Activated T-helper 1 cell treated with anti-CD3 and anti-CD28 coated beads, Interleukin-12 subunit alpha, Interleukin-12 subunit beta, Interleukin-2, Interleukin-4 antibody, amounts not matched to agents 30 ng/mL and 10 ng/mL and 1 ng/mL, durations not matched to agents 14 hours and 24 hours and 36 hours (primary cell): ENCODE data around the gene POLG2. TPM values are rescaled to one million over a fixed set of nuclear protein-coding genes. Genes with fewer than 3 reads are reported as not detected.

Experiments used
- DNase-seq: peaks from one replicate; pipeline ENCODE4 v3.0.0; 2021; ENCODE audit warnings: low spot score
- H3K27ac Mint-ChIP-seq: one replicate; pipeline ENCODE4 v1.8.0; 2021; ENCODE audit warnings: mild to moderate bottlenecking, mixed read lengths
- H3K27me3 Mint-ChIP-seq: one replicate; pipeline ENCODE4 v1.8.0; 2022; ENCODE audit warnings: mild to moderate bottlenecking, moderate library complexity, mixed read lengths; ENCODE audit not compliant: insufficient read depth
- H3K36me3 Mint-ChIP-seq: one replicate; pipeline ENCODE4 v1.8.0; 2021; ENCODE audit warnings: low read depth, mixed read lengths
- H3K4me1 Mint-ChIP-seq: one replicate; pipeline ENCODE4 v1.8.0; 2021; ENCODE audit warnings: low read depth, mixed read lengths
- H3K4me3 Mint-ChIP-seq: one replicate; pipeline ENCODE4 v1.8.0; 2021; ENCODE audit warnings: mild to moderate bottlenecking, moderate library complexity, mixed read lengths
- H3K9me3 Mint-ChIP-seq: one replicate; pipeline ENCODE4 v1.8.0; 2021; ENCODE audit warnings: mixed read lengths
- intact Hi-C: fragments of 100-400 bp; cut with micrococcal nuclease; formaldehyde crosslinking; loops from one replicate; pipeline ENCODE4 v1.15.1; 2024
- total RNA-seq: library from RNA; stranded (reverse); gene quantifications from 2 replicates; pipeline ENCODE4 v1.2.3, GENCODE V29; 2022

POLG2 gene
- total RNA-seq, 1 donor from 2014 or later, result 33.3 TPM

DNA sequence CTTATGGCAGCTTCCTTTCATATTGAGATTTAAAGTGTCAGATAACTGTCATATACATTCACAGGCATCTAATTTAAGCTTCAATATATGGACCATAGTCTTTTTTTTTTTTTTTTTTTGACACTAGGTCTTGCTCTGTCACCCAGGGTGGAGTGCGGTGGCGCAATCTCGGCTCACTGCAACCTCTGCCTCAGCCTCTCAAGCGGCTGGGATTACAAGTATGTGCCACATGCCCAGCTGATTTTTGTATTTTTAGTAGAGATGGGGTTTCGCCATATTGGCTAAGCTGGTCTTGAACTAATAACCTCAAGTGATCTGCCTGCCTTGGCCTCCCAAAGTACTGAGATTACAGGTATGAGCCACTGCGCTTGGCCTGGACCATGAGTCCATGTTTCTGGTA is 23.5 kb upstream of the POLG2 start:
- intact Hi-C loops, result no loop called here
- Mint-ChIP-seq H3K4me1 (no peaks in the 10 kb centered on the region), H3K9me3 (no peaks in the 10 kb centered on the region), H3K4me3 (no peak overlapping the region), H3K36me3 (peaks cover 22% of the 10 kb centered on the region), H3K27ac (no peak overlapping the region), H3K27me3 (no peaks in the 10 kb centered on the region)
- no peak for DNase-seq

DNA sequence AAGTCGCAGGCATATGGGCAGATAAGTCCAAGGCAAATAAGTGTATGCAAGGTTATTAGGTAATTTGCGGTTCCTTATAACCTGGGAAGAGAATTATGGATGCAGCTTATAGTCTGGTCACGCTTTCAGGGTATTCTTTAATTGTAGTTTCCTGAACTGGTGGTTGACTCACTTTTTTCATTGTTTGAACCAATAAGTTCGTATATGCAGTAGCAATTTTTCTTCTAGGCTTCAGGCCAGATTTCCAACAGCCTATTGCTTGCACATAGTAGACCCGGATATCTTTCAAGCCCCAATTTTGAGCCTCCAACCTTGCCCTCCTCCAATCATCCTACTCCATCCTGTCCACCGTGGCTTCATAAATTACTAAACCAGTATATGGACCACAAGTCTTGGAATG is 22.7 kb upstream of the POLG2 start:
- Mint-ChIP-seq H3K4me1 (no peaks in the 10 kb centered on the region), H3K9me3 (no peaks in the 10 kb centered on the region), H3K27me3 (no peaks in the 10 kb centered on the region), H3K36me3 (peaks cover 25% of the 10 kb centered on the region), H3K27ac (no peak overlapping the region), H3K4me3 (no peak overlapping the region)
- intact Hi-C loops, result no loop called here
- DNase-seq, result no peak

DNA sequence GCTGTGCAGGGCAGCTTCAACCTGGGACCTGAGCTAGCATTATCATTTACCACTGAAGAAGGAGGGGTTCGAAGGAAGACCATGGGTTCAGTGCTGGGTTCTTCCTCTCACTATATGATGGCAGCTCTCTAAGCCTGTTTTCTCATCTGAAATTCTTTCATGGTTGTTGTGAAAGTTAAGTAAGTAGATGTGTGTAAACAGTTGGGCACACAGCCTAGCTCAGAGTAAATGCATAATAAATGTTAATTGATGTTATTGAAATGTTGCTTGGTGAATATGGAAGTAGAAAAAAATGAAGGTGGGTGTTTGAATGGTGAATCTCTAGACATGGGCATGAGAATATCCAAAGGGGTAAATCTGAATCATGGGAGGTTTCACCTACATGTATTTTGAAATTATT is 19.0 kb upstream of the POLG2 start:
- H3K4me1 Mint-ChIP-seq, result no peaks in the 10 kb centered on the region
- peaks cover 30% of the 10 kb centered on the region for H3K36me3 Mint-ChIP-seq
- no peaks in the 10 kb centered on the region for H3K27me3 Mint-ChIP-seq
- no peak overlapping the region for H3K4me3 Mint-ChIP-seq
- H3K27ac Mint-ChIP-seq, result no peak overlapping the region
- H3K9me3 Mint-ChIP-seq, result no peaks in the 10 kb centered on the region
- no peak for DNase-seq
- intact Hi-C loops, result no loop called here

DNA sequence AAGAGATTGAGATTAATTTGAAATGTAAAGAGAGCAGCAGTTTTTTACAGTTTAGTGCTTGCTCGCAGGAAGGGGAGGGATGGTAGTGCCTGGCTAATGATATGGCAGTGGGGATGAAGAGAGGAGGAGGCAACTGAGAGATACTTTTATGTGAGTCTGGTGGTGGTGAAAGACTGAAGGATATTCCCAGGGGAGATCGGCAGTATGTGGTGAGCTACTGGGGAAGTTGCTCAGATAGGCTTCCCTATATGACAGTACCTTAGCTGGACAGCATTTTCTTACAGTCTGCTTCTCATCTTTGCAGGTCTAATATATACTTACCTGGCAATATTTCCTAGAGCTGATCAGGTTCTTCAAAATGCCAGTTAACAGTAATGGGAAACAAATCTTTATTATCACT is 18.6 kb upstream of the POLG2 start:
- peaks cover 33% of the 10 kb centered on the region for H3K36me3 Mint-ChIP-seq

DNA sequence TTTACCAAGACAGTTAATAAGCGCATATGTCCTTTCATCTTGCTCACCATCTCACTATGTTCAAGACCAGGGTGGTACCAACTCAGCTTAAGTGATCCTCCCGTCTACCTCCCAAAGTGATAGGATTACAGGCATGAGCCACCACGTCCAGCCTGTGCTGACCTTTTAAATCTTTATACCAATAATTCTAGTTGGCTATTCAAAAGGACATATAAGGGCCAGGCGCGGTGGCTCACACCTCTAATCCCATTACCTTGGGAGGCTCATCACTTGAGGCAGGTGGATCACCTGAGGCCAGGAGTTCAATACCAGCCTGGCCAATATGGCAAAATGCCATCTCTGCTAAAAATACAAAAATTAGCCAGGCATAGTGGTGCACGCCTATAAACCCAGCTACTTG is 12.3 kb upstream of the POLG2 start:
- Mint-ChIP-seq H3K27ac (no peak overlapping the region), H3K4me3 (peak overlapping the region; percentile 53), H3K4me1 (peaks cover 26% of the 10 kb centered on the region), H3K36me3 (peaks cover 46% of the 10 kb centered on the region), H3K9me3 (no peaks in the 10 kb centered on the region), H3K27me3 (no peaks in the 10 kb centered on the region)
- no peak for DNase-seq
- intact Hi-C loops, result loop anchor here (5.0 kb wide), 3 partner anchors 362 to 682 kb away; partner anchors contain the start of genes FTSJ3, GNA13 and PSMC5

More for the DNA sequence above, 18.6 kb upstream of the POLG2 start:
- no peak overlapping the region for H3K4me3 Mint-ChIP-seq
- H3K9me3 Mint-ChIP-seq, result no peaks in the 10 kb centered on the region
- H3K4me1 Mint-ChIP-seq, result no peaks in the 10 kb centered on the region
- no peak for DNase-seq
- no peak overlapping the region for H3K27ac Mint-ChIP-seq
- intact Hi-C loops, result no loop called here
- H3K27me3 Mint-ChIP-seq, result no peaks in the 10 kb centered on the region

DNA sequence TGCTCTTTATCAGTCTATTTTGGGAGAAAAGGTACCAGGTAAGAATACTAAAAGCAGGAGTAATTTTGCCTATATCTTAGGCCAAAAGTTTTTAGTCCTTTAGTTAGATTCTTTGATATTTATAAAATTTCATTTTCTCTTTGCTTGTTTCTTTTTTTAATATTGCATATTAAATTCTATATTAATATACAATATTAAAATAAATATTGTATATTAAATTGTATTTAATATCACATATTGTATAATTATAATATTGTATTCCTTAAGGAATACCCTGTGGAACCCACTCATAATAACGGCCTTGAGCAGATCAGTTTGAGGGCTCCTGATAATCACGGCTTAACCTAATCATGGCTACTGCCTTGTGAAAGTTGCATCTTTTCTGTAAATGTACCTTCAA is 11.8 kb upstream of the POLG2 start:
- H3K4me3 Mint-ChIP-seq, result peak overlapping the region; percentile 97
- H3K27me3 Mint-ChIP-seq, result no peaks in the 10 kb centered on the region
- peaks cover 30% of the 10 kb centered on the region for H3K4me1 Mint-ChIP-seq
- H3K27ac Mint-ChIP-seq, result no peak overlapping the region
- DNase-seq, result no peak
- peaks cover 49% of the 10 kb centered on the region for H3K36me3 Mint-ChIP-seq
- intact Hi-C loops, result loop anchor here (5.0 kb wide), 3 partner anchors 361 to 681 kb away; partner anchors contain the start of genes FTSJ3, GNA13 and PSMC5
- H3K9me3 Mint-ChIP-seq, result no peaks in the 10 kb centered on the region

DNA sequence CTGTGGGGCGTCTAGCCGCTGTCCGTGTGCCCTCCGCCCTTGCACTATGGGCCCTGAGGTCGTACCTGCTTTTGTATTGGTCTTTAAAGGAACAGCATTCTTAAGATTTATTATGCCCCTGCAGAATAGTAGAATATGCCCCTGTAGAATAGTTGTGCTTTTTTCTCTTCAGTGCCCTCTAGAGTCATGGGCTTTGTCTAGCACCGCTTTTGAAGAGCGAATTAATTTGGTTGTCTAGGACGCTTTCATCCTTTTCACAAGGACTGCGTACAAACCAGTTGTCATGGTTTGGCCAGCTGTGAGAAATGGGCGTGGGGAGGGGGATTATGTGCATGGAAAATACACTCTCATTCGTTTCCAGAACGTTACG is 10.5 kb upstream of the POLG2 start:
- H3K27me3 Mint-ChIP-seq, result no peaks in the 10 kb centered on the region
- peaks cover 43% of the 10 kb centered on the region for H3K4me1 Mint-ChIP-seq
- H3K4me3 Mint-ChIP-seq, result peak overlapping the region; percentile 97
- DNase-seq, result peak; percentile 32
- H3K27ac Mint-ChIP-seq, result peak overlapping the region; percentile 99
- no peaks in the 10 kb centered on the region for H3K9me3 Mint-ChIP-seq
- peaks cover 56% of the 10 kb centered on the region for H3K36me3 Mint-ChIP-seq
- intact Hi-C loops, result loop anchor here (1.0 to 5.0 kb wide), 12 partner anchors 15 to 807 kb away; partner anchors contain the start of genes CCDC47, FTSJ3, GNA13 and LIMD2

DNA sequence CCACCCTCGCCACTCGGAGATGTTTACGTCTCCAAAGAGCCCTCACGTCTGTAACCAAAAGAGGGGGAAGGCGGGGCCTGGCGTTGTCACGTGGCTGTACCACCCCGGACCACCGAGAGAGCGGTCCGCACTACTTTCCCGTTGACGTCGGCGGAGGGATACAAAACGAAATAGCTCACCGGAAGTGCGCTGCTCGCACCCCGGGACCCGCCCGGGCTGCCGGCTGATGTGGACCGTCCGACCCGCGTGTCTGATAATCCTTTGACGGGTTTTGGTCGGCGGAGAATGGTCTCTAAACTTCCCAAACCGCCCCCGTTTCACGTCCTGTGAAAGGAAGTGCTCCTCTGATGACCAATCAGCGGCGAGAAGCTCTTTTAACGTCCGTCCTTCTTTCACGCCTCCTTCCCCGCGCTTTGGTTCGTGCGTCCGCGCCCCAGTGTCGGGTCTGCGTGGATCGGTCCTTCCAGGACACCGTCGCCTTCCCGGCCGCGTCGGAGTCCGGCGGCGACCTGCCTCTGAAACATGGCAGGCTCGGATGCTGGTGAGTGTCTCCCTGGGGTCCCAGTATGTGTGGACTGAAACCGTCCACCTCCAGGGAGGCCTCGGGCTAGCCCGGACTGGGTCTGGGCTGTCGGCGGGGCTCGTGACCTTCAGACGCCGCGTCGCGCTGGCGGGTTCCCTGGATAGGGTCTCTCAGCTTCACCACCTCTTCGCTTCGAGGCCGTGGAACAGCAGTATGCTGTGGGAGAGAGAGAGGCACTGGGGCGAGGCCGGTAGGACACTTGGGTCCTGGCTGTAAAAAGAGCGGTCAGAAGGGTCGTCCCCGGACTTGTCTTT is 9.9 kb upstream of the POLG2 start, which contains the start of gene CEP95:
TSS of gene CEP95 (plus strand) at position 402 of the 837 bp plus-strand sequence. CDS start at position 523, 121 bp downstream.
- Mint-ChIP-seq H3K27me3 (no peaks in the 10 kb centered on the region), H3K4me1 (peaks cover 49% of the 10 kb centered on the region)

DNA sequence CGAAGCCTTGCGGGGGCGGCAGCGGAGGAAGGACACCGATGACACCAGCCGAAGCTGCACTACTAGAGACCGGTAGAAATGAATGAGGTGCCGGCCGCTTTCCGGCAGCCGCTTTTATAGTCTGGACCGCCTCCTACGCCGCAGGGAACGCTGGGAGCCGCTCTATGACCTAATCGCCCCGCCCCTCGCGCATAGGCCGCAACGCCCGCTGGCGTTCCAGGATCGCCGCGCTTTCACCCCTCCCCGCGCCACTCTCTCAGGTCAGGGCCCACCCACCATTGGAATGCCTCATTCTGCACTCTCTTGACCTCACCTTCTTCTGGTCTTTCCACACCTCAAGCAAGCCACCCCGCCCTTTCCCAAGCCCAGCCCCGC is 9.3 kb upstream of the POLG2 start, which contains the start of gene DDX5:
TSS of gene DDX5 (minus strand) at position 89 of the 375 bp plus-strand sequence. CDS start 170 bp downstream, outside the sequence.
- Mint-ChIP-seq H3K36me3 (peaks cover 60% of the 10 kb centered on the region), H3K27me3 (no peaks in the 10 kb centered on the region), H3K4me1 (peaks cover 50% of the 10 kb centered on the region), H3K4me3 (peak within 1 kb of the TSS; percentile 97), H3K27ac (peak within 1 kb of the TSS; percentile 99), H3K9me3 (no peaks in the 10 kb centered on the region)
- peak; percentile 96 for DNase-seq
- intact Hi-C loops, result loop anchor here (1.0 to 5.0 kb wide), 18 partner anchors 9 to 805 kb away; partner anchors contain the start of genes CCDC47, ERN1, FTSJ3 and GNA13

More for the DNA sequence above, 9.9 kb upstream of the POLG2 start, which contains the start of gene CEP95:
- Mint-ChIP-seq H3K9me3 (no peaks in the 10 kb centered on the region), H3K4me3 (peak within 1 kb of the TSS; percentile 97), H3K27ac (peak within 1 kb of the TSS; percentile 99), H3K36me3 (peaks cover 59% of the 10 kb centered on the region)
- peak; percentile 93 for DNase-seq
- intact Hi-C loops, result loop anchor here (1.0 to 5.0 kb wide), 19 partner anchors 9 to 806 kb away; partner anchors contain the start of genes CCDC47, ERN1, FTSJ3 and GNA13

DNA sequence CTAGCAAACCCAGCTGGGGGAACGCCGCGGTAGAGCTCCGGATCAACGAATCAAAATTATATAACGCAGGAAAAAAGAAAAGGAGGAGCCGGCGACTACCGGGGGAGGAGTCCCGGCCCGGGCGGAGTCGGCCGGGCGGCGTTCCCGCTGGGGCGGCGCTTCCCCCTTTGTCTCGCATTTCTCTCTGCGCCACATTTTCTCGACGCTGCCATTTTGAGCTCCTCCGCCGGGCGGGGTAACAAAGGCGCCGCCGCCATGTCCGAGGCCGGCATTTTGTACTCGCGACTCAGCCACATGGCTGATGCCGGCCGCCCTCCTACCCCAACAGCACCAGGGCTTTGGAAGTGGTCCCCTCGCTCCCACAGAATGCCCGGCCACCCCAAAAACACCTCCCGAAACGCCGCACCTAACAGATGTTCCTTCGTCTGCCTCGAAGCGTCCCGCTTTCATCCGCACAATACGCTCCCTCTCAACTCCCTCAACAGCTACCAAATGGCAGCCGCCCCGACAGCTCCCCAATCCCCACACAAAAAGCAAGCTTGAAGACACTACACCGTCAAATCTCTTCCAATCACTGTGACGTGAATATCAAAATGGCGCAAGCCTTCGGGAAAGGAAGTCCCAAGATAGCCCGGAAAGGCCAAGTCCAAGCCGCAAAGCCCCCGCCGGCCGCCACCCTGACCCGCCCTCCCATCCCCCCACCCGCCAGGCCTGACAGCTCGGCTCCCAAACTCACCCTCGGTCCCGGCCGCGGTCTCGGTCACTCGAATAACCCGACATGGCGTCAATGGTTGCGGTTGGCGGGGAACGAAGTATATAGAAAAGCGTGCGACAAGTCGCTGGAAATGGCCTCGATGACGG is 8.7 kb upstream of the POLG2 start:
- peaks cover 62% of the 10 kb centered on the region for H3K36me3 Mint-ChIP-seq
- DNase-seq, result peak; percentile 85
- H3K27ac Mint-ChIP-seq, result peak overlapping the region; percentile 99
- H3K9me3 Mint-ChIP-seq, result no peaks in the 10 kb centered on the region
- peaks cover 53% of the 10 kb centered on the region for H3K4me1 Mint-ChIP-seq
- peak overlapping the region; percentile 97 for H3K4me3 Mint-ChIP-seq
- no peaks in the 10 kb centered on the region for H3K27me3 Mint-ChIP-seq
- intact Hi-C loops, result loop anchor here (1.0 to 5.0 kb wide), 18 partner anchors 8 to 805 kb away; partner anchors contain the start of genes CCDC47, ERN1, FTSJ3 and GNA13

DNA sequence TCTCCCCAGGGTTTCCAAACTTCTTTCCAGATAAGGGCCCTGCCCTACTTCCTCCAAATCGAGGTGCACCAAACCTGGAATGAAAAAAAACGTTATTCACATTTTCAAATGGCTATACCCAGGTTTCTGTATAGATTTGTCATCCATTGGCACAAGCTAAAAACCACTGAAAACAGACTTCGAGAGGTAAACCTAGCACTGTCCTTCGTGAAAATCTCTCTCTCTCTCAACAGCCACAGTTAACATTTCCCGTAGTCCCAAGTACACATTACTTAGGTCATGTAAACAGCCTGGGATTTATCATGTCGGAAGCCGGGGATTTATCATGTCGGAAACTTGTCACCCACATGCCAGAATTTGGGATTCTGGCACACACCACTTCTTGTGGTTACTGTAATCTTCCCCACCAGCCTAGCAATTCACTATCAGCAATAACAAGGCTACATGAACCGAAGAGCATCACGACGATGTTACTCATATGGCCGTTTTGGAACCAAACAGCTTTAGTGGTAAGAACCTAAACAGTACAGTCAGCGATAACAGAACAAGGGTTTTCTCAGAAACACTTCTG is 8.0 kb upstream of the POLG2 start:
- peak overlapping the region; percentile 99 for H3K27ac Mint-ChIP-seq
- peaks cover 60% of the 10 kb centered on the region for H3K4me1 Mint-ChIP-seq
- no peaks in the 10 kb centered on the region for H3K9me3 Mint-ChIP-seq
- DNase-seq, result no peak
- intact Hi-C loops, result loop anchor here (5.0 kb wide), 3 partner anchors 358 to 678 kb away; partner anchors contain the start of genes FTSJ3, GNA13 and PSMC5
- no peaks in the 10 kb centered on the region for H3K27me3 Mint-ChIP-seq
- H3K36me3 Mint-ChIP-seq, result peaks cover 64% of the 10 kb centered on the region
- H3K4me3 Mint-ChIP-seq, result peak overlapping the region; percentile 97
